ENCODE results near the gene DIAPH3.

- TF ChIP-seq TAF1 (IDR thresholded peaks at IDR 0.05; ENCODE audit: low read depth, low read length) (no peak), POU2F2 (IDR thresholded peaks at IDR 0.05; ENCODE audit: low read depth, low read length) (no peak), POLR2A (IDR thresholded peaks at IDR 0.05; ENCODE audit: low read depth, low read length) (no peak)
These were observed 37.6 kb upstream of the DIAPH3 start for GRCh38 chr13:60201286-60201685.
